Renal cortical epithelial cell (primary cell): ENCODE results near the gene C2CD4B. TPM values are rescaled to one million over a fixed set of nuclear protein-coding genes. Genes with fewer than 3 reads are reported as not detected.

Experiments used
- DNase-seq: peaks from one replicate; pipeline ENCODE4 v3.0.0-alpha.2; 2011; ENCODE audit warnings: low read depth
- total RNA-seq: library from RNA; depleted of rRNA; stranded (reverse); fragments of >200 nt; gene quantifications from 2 replicates; pipeline ENCODE4 v1.2.3, GENCODE V29; 2014

C2CD4B gene
- total RNA-seq, 1 donor from 2014 or later, result 0.70 TPM

DNA sequence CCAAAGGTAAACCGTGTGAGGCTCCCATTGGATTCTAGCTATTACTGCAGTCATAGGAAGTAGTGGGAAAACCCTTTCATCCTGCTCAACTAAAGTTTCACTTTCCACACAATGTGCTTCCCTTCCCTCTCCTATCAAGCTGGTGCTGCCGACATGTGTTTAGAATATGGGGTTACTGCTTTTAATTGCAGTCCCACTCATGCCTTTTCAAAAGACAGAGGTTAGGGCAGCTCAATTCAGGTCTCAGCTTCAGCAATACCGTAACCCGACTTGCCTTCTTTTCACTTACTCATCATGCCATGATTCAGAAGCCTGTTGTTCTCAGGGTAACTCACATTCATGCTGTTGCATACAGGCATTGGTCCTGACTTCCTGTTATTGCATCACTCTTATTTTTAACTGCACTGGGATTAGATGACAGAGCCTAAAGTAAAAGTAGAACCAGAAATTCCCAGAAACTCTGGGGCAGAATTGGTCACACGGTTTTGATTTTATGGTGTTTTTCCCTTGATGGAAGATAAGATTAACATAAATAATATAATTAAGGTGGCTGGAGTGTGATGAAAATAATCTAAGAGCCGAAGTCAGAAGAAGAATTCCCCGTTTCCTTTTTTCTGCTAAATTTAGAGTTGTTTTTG lies 45.7 kb downstream of the C2CD4B start:
- DNase-seq, result peak; percentile 100

- DNase-seq, result peak; percentile 53
These were observed 46.4 kb downstream of the C2CD4B start for GRCh38 chr15:62118520-62119226.

DNA sequence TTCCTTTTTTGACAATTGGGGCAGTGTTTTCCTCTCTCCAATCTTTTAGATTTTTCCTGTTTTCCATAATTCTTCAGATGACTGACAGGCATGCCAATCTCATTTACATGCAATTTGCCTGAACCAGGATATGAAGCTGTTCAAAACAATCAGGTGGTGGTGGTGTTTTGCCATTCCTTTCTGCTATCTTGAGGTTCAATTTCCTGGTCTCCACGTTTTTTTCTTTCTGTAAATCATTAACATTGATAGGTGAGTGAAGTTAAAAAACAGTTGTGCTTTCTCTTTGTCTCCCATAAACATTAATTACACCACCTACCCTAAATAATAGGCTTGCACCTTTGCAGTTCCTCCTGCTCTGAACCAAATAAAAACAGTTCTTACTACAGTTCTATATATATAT lies 49.2 kb downstream of the C2CD4B start:
- DNase-seq, result peak; percentile 96

Other genes starting within 250 kb of the C2CD4B start
- 58.5 and 117 TPM in 2 replicates for gene VPS13C, start 104.8 kb downstream of the C2CD4B start, total RNA-seq
- under 0.01 and 11.7 TPM in 2 replicates for gene C2CD4A, start 98.3 kb downstream of the C2CD4B start, total RNA-seq
- gene TLN2, start 225.3 kb upstream of the C2CD4B start, total RNA-seq, result 10.4 and 36.8 TPM in 2 replicates